SH-SY5Y (cell line): ENCODE measurements around the gene CD33.

Experiments used
- GATA2 ChIP-seq: IDR thresholded peaks from 2 replicates; pipeline ENCODE4 v1.6.1; 2011; ENCODE audit warnings: mild to moderate bottlenecking, low read depth, low read length
- GATA3 ChIP-seq: IDR thresholded peaks from 2 replicates; pipeline ENCODE4 v1.6.1; 2011; ENCODE audit warnings: low read depth, mild to moderate bottlenecking, low read length, moderate library complexity

CD33 gene

GRCh38 chr19:51196181-51196580 is 28.7 kb upstream of the CD33 start:
- TF ChIP-seq GATA2 (no peak), GATA3 (no peak)

- TF ChIP-seq GATA2 (no peak), GATA3 (no peak)
These were observed 26.2 kb upstream of the CD33 start for GRCh38 chr19:51198641-51199040.

- TF ChIP-seq GATA2 (no peak), GATA3 (no peak)
These were observed 24.7 kb upstream of the CD33 start for GRCh38 chr19:51200071-51200666.

GRCh38 chr19:51201712-51202111 is 23.2 kb upstream of the CD33 start:
- no peak for TF ChIP-seq GATA3
- no peak for TF ChIP-seq GATA2

- TF ChIP-seq GATA3: no peak
- TF ChIP-seq GATA2: no peak
These were observed 21.0 kb upstream of the CD33 start for GRCh38 chr19:51203916-51204315.

- no peak for TF ChIP-seq GATA2
- TF ChIP-seq GATA3: no peak
These were observed 20.6 kb upstream of the CD33 start for GRCh38 chr19:51204321-51204720.

- TF ChIP-seq GATA3 (no peak), GATA2 (no peak)
These were observed 17.1 kb upstream of the CD33 start for GRCh38 chr19:51207747-51208146.

- TF ChIP-seq GATA3: no peak
- no peak for TF ChIP-seq GATA2
These were observed 14.6 kb upstream of the CD33 start for GRCh38 chr19:51210191-51210784.

GRCh38 chr19:51211833-51212232 is 13.0 kb upstream of the CD33 start:
- no peak for TF ChIP-seq GATA3
- no peak for TF ChIP-seq GATA2

GRCh38 chr19:51219307-51219706 is 5.6 kb upstream of the CD33 start:
- TF ChIP-seq GATA2: no peak
- no peak for TF ChIP-seq GATA3

GRCh38 chr19:51219971-51220370 is 4.9 kb upstream of the CD33 start:
- no peak for TF ChIP-seq GATA2
- no peak for TF ChIP-seq GATA3

- TF ChIP-seq GATA2 (no peak), GATA3 (no peak)
These were observed 3.9 kb upstream of the CD33 start for GRCh38 chr19:51220996-51221395.

GRCh38 chr19:51224163-51224641 is 678 bp upstream of the CD33 start:
- TF ChIP-seq GATA3 (no peak), GATA2 (no peak)

- TF ChIP-seq GATA3: no peak
- TF ChIP-seq GATA2: no peak
These were observed 1.2 kb downstream of the CD33 start for GRCh38 chr19:51226067-51226466.

GRCh38 chr19:51227326-51227725 is 2.4 kb downstream of the CD33 start:
- no peak for TF ChIP-seq GATA3
- TF ChIP-seq GATA2: no peak
